WTC11 (cell line): ENCODE measurements around the gene OLFM1. TPM values are rescaled to one million over a fixed set of nuclear protein-coding genes. Genes with fewer than 3 reads are reported as not detected.

Experiments used
- ATAC-seq: fragments of 200-7000 bp; cut with Tn5 transposase; 2 replicates; pipeline ENCODE4 v1.10.0; 2021; ENCODE audit warnings: mild to moderate bottlenecking, moderate library complexity
- CTCF ChIA-PET: fragments of 300-600 bp; sonication (Branson Sonifier 250); formaldehyde crosslinking; loops from one replicate; lab custom pipeline; 2021; ENCODE audit warnings: antibody characterized with exemption; lab: Charles Lee
- POLR2A ChIA-PET: fragments of 350-600 bp; sonication (Branson Sonifier 250); formaldehyde crosslinking; loops from one replicate; lab custom pipeline; 2021; ENCODE audit warnings: antibody characterized with exemption; lab: Charles Lee
- DNase-seq: peaks from one replicate; pipeline ENCODE4 v3.0.0; 2021; ENCODE audit warnings: low spot score
- H3K27ac Mint-ChIP-seq: 2 replicates; pipeline ENCODE4 v1.8.0; 2021; ENCODE audit warnings: mixed read lengths
- H3K27me3 Mint-ChIP-seq: 2 replicates; pipeline ENCODE4 v1.8.0; 2021; ENCODE audit warnings: low read depth, mild to moderate bottlenecking, moderate library complexity, mixed read lengths
- H3K36me3 Mint-ChIP-seq: 2 replicates; pipeline ENCODE4 v1.8.0; 2021; ENCODE audit warnings: mixed read lengths
- H3K4me1 Mint-ChIP-seq: 2 replicates; pipeline ENCODE4 v1.8.0; 2022; ENCODE audit warnings: mixed read lengths
- H3K4me3 Mint-ChIP-seq: 2 replicates; pipeline ENCODE4 v1.8.0; 2021; ENCODE audit warnings: mild to moderate bottlenecking, moderate library complexity, mixed read lengths
- H3K9me3 Mint-ChIP-seq: 2 replicates; pipeline ENCODE4 v1.8.0; 2021; ENCODE audit warnings: mixed read lengths
- CBFB ChIP-seq: sonication (generic); formaldehyde crosslinking; IDR thresholded peaks from 2 replicates; pipeline ENCODE4 v1.8.1; 2022; ENCODE audit warnings: mild to moderate bottlenecking, low read depth, missing genetic modification reagents
- GABPB1 ChIP-seq: sonication (generic); formaldehyde crosslinking; IDR thresholded peaks from 2 replicates; pipeline ENCODE4 v1.8.1; 2023; ENCODE audit warnings: mild to moderate bottlenecking, missing genetic modification reagents
- GRHL2 ChIP-seq: fragments of 250-450 bp; sonication (Bioruptor Pico); IDR thresholded peaks from 2 replicates; pipeline ENCODE4 v1.8.0; 2022; ENCODE audit warnings: mild to moderate bottlenecking, moderate library complexity; ENCODE audit not compliant: insufficient replicate concordance, severe bottlenecking
- GTF2I ChIP-seq: fragments of 250-450 bp; sonication (Bioruptor Pico); conservative IDR thresholded peaks from 2 replicates; pipeline ENCODE4 v1.4.0; 2021; ENCODE audit warnings: mild to moderate bottlenecking
- IRF2 ChIP-seq: sonication (generic); formaldehyde crosslinking; IDR thresholded peaks from 2 replicates; pipeline ENCODE4 v1.8.0; 2022; ENCODE audit warnings: low read depth, missing genetic modification reagents, borderline replicate concordance
- JUN ChIP-seq: sonication (generic); formaldehyde crosslinking; IDR thresholded peaks from 2 replicates; pipeline ENCODE4 v1.8.0; 2023; ENCODE audit warnings: mild to moderate bottlenecking, missing genetic modification reagents
- NFYB ChIP-seq: sonication (generic); formaldehyde crosslinking; conservative IDR thresholded peaks from 2 replicates; pipeline ENCODE4 v1.8.0; 2022; ENCODE audit warnings: low read depth, missing genetic modification reagents
- NR3C1 ChIP-seq: sonication (generic); formaldehyde crosslinking; conservative IDR thresholded peaks from 2 replicates; pipeline ENCODE4 v1.8.1; 2023; ENCODE audit warnings: low read depth, mild to moderate bottlenecking, missing genetic modification reagents
- SMAD3 ChIP-seq: sonication (generic); formaldehyde crosslinking; IDR thresholded peaks from 2 replicates; pipeline ENCODE4 v1.8.0; 2022; ENCODE audit warnings: missing genetic modification reagents, mild to moderate bottlenecking, borderline replicate concordance
- ZNF138 ChIP-seq: sonication (generic); formaldehyde crosslinking; conservative IDR thresholded peaks from 2 replicates; pipeline ENCODE4 v1.8.1; 2022; ENCODE audit warnings: mild to moderate bottlenecking, moderate library complexity, missing genetic modification reagents
- ZNF263 ChIP-seq: sonication (generic); formaldehyde crosslinking; IDR thresholded peaks from 2 replicates; pipeline ENCODE4 v1.8.1; 2022; ENCODE audit warnings: low read depth, mild to moderate bottlenecking, moderate library complexity, missing genetic modification reagents
- ZNF671 ChIP-seq: fragments of 250-450 bp; sonication (Bioruptor Pico); IDR thresholded peaks from 2 replicates; pipeline ENCODE4 v1.8.0; 2021; ENCODE audit warnings: mild to moderate bottlenecking
- total RNA-seq: library from RNA; stranded (reverse); gene quantifications from 3 replicates; pipeline ENCODE4 v1.2.3, GENCODE V29; 2021
- TF ChIP-seq, protein P1 (sequence below): fragments of 250-450 bp; sonication (Bioruptor Pico); IDR thresholded peaks from 2 replicates; pipeline ENCODE4 v2.1.2; 2022; ENCODE audit warnings: mild to moderate bottlenecking, moderate library complexity
- TF ChIP-seq, protein P2 (sequence below): sonication (generic); formaldehyde crosslinking; IDR thresholded peaks from 2 replicates; pipeline ENCODE4 v1.8.0; 2023; ENCODE audit warnings: missing genetic modification reagents
- TF ChIP-seq, protein P3 (sequence below): fragments of 250-450 bp; sonication (Bioruptor Pico); IDR thresholded peaks from 2 replicates; pipeline ENCODE4 v1.9.0; 2021; ENCODE audit warnings: mild to moderate bottlenecking, borderline replicate concordance
- TF ChIP-seq, protein P4 (sequence below): sonication (generic); formaldehyde crosslinking; IDR thresholded peaks from 2 replicates; pipeline ENCODE4 v1.8.1; 2023; ENCODE audit warnings: mild to moderate bottlenecking, missing genetic modification reagents, moderate library complexity
- TF ChIP-seq, protein P5 (sequence below): sonication (generic); formaldehyde crosslinking; IDR thresholded peaks from 2 replicates; pipeline ENCODE4 v1.8.1; 2023; ENCODE audit warnings: mild to moderate bottlenecking, missing genetic modification reagents, borderline replicate concordance
- TF ChIP-seq, protein P6 (sequence below): sonication (generic); formaldehyde crosslinking; IDR thresholded peaks from 2 replicates; pipeline ENCODE4 v1.8.1; 2023; ENCODE audit warnings: mild to moderate bottlenecking, missing genetic modification reagents

The OLFM1 gene
- total RNA-seq, 1 experiment from 2014 or later: 37.6 TPM

DNA sequence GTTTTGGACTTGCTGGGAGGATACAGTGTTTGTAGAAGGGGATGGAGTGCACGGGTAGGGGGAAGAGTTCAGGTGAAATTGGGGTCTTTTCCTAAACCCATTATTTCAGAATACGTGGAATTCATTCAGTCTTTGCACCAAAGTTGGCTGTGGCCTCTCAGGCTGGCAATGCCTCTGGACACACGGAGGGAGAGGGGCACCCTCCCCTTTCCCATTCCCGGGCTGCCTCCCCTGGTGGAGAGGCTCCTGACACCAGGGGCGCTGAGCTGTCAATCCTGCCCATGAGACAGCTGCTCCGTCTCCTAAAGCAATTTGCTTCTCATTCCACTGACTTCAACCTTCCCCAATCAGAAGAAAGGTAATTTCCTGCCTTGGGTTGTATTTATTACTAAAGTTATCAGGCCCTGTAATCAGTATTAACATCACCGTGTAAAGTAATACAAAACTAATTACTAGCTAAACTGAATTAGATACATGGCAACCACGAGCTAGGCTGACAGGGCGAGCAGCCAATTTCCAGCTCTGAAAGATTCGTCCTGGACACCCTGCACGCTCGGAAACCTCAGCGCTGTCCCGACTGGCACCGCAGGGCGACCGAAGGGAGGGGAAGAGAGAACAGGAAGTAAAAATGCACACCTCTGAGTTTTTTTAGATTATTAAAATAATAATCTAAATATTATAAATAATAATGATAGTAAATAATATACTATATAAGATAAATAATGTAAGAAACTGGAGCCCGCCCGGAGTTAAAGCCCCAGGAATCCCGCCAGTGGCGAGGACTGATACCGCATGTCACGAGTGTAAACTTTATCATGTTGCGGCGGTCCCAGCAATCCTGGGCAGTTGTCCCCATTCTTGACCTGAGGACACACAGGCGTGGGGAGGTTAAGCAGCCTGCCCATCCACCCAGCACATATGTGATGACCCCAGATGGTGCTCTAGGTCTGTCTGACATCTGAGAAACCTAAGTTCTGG, 6.9 kb upstream of the OLFM1 start (continued):
- TF ChIP-seq, protein P1, sequence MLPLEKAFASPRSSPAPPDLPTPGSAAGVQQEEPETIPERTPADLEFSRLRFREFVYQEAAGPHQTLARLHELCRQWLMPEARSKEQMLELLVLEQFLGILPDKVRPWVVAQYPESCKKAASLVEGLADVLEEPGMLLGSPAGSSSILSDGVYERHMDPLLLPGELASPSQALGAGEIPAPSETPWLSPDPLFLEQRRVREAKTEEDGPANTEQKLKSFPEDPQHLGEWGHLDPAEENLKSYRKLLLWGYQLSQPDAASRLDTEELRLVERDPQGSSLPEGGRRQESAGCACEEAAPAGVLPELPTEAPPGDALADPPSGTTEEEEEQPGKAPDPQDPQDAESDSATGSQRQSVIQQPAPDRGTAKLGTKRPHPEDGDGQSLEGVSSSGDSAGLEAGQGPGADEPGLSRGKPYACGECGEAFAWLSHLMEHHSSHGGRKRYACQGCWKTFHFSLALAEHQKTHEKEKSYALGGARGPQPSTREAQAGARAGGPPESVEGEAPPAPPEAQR (CRISPR knock-in tag): no peak
- TF ChIP-seq NFYB (CRISPR knock-in tag) (no peak), CBFB (CRISPR knock-in tag) (no peak), SMAD3 (CRISPR knock-in tag) (no peak), GABPB1 (CRISPR knock-in tag) (no peak), JUN (CRISPR knock-in tag) (no peak)
- TF ChIP-seq, protein P2, sequence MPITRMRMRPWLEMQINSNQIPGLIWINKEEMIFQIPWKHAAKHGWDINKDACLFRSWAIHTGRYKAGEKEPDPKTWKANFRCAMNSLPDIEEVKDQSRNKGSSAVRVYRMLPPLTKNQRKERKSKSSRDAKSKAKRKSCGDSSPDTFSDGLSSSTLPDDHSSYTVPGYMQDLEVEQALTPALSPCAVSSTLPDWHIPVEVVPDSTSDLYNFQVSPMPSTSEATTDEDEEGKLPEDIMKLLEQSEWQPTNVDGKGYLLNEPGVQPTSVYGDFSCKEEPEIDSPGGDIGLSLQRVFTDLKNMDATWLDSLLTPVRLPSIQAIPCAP (CRISPR knock-in tag): no peak

DNA sequence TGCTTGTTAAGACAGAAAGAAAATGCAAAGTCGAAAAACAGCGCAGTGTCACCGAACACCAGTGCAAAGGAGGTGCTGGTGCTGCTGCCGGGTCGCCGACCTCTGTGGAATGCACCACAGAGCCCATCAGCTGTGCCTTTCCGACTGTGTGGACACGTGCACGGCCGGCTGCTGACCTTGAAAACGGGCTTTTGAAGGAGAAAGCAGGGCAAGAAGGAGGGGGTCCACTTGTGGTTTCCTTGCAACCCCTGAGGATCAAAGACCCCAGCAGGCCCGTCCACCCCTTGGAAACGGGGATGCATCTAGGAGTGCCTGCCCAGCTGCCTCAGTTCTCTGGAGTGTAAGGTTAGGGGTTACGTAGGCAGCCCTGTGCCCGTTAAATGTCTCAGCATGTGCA, 6.2 kb upstream of the OLFM1 start:
- TF ChIP-seq ZNF263 (CRISPR knock-in tag): no peak
- TF ChIP-seq NR3C1 (CRISPR knock-in tag): no peak
- no peak for TF ChIP-seq ZNF671
- TF ChIP-seq, protein P3, sequence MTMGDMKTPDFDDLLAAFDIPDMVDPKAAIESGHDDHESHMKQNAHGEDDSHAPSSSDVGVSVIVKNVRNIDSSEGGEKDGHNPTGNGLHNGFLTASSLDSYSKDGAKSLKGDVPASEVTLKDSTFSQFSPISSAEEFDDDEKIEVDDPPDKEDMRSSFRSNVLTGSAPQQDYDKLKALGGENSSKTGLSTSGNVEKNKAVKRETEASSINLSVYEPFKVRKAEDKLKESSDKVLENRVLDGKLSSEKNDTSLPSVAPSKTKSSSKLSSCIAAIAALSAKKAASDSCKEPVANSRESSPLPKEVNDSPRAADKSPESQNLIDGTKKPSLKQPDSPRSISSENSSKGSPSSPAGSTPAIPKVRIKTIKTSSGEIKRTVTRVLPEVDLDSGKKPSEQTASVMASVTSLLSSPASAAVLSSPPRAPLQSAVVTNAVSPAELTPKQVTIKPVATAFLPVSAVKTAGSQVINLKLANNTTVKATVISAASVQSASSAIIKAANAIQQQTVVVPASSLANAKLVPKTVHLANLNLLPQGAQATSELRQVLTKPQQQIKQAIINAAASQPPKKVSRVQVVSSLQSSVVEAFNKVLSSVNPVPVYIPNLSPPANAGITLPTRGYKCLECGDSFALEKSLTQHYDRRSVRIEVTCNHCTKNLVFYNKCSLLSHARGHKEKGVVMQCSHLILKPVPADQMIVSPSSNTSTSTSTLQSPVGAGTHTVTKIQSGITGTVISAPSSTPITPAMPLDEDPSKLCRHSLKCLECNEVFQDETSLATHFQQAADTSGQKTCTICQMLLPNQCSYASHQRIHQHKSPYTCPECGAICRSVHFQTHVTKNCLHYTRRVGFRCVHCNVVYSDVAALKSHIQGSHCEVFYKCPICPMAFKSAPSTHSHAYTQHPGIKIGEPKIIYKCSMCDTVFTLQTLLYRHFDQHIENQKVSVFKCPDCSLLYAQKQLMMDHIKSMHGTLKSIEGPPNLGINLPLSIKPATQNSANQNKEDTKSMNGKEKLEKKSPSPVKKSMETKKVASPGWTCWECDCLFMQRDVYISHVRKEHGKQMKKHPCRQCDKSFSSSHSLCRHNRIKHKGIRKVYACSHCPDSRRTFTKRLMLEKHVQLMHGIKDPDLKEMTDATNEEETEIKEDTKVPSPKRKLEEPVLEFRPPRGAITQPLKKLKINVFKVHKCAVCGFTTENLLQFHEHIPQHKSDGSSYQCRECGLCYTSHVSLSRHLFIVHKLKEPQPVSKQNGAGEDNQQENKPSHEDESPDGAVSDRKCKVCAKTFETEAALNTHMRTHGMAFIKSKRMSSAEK (CRISPR knock-in tag): no peak
- no peak for TF ChIP-seq GRHL2 (CRISPR knock-in tag)
- TF ChIP-seq, protein P4, sequence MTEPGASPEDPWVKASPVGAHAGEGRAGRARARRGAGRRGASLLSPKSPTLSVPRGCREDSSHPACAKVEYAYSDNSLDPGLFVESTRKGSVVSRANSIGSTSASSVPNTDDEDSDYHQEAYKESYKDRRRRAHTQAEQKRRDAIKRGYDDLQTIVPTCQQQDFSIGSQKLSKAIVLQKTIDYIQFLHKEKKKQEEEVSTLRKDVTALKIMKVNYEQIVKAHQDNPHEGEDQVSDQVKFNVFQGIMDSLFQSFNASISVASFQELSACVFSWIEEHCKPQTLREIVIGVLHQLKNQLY (CRISPR knock-in tag): no peak
- TF ChIP-seq, protein P5, sequence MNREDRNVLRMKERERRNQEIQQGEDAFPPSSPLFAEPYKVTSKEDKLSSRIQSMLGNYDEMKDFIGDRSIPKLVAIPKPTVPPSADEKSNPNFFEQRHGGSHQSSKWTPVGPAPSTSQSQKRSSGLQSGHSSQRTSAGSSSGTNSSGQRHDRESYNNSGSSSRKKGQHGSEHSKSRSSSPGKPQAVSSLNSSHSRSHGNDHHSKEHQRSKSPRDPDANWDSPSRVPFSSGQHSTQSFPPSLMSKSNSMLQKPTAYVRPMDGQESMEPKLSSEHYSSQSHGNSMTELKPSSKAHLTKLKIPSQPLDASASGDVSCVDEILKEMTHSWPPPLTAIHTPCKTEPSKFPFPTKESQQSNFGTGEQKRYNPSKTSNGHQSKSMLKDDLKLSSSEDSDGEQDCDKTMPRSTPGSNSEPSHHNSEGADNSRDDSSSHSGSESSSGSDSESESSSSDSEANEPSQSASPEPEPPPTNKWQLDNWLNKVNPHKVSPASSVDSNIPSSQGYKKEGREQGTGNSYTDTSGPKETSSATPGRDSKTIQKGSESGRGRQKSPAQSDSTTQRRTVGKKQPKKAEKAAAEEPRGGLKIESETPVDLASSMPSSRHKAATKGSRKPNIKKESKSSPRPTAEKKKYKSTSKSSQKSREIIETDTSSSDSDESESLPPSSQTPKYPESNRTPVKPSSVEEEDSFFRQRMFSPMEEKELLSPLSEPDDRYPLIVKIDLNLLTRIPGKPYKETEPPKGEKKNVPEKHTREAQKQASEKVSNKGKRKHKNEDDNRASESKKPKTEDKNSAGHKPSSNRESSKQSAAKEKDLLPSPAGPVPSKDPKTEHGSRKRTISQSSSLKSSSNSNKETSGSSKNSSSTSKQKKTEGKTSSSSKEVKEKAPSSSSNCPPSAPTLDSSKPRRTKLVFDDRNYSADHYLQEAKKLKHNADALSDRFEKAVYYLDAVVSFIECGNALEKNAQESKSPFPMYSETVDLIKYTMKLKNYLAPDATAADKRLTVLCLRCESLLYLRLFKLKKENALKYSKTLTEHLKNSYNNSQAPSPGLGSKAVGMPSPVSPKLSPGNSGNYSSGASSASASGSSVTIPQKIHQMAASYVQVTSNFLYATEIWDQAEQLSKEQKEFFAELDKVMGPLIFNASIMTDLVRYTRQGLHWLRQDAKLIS (CRISPR knock-in tag): no peak
- TF ChIP-seq IRF2 (CRISPR knock-in tag): no peak
- no peak for TF ChIP-seq GTF2I (CRISPR knock-in tag)
- TF ChIP-seq ZNF138: no peak
- TF ChIP-seq, protein P6, sequence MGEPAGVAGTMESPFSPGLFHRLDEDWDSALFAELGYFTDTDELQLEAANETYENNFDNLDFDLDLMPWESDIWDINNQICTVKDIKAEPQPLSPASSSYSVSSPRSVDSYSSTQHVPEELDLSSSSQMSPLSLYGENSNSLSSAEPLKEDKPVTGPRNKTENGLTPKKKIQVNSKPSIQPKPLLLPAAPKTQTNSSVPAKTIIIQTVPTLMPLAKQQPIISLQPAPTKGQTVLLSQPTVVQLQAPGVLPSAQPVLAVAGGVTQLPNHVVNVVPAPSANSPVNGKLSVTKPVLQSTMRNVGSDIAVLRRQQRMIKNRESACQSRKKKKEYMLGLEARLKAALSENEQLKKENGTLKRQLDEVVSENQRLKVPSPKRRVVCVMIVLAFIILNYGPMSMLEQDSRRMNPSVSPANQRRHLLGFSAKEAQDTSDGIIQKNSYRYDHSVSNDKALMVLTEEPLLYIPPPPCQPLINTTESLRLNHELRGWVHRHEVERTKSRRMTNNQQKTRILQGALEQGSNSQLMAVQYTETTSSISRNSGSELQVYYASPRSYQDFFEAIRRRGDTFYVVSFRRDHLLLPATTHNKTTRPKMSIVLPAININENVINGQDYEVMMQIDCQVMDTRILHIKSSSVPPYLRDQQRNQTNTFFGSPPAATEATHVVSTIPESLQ: no peak
- no peak for TF ChIP-seq NFYB (CRISPR knock-in tag)
- POLR2A ChIA-PET: no interaction called here
- ATAC-seq (no peak), DNase-seq (no peak)
- Mint-ChIP-seq H3K4me1 (peaks cover 16% of the 10 kb centered on the region), H3K9me3 (no peaks in the 10 kb centered on the region), H3K27me3 (peaks cover 10% of the 10 kb centered on the region), H3K4me3 (no peak overlapping the region), H3K27ac (no peak overlapping the region), H3K36me3 (no peaks in the 10 kb centered on the region)
- CTCF ChIA-PET: no interaction called here
